ENCODE measurements around the gene PHC2. TPM values are rescaled to one million over a fixed set of nuclear protein-coding genes. Genes with fewer than 3 reads are reported as not detected.
A peak's percentile ranks its signal among the peaks of the same experiment; 100 is the strongest.

Gene PHC2
- total RNA-seq, 1 experiment from 2014 or later, result 9.4 TPM

- H3K4me1 ChIP-seq (ENCODE audit: insufficient read depth, low read length), result peaks cover 18% of the 10 kb centered on the region; the same call in 1 of the 2 replicates
- Mint-ChIP-seq H3K27me3 (ENCODE audit: low read depth) (peaks cover 33% of the 10 kb centered on the region), H3K27ac (peak overlapping the region in 2 of 3 experiments; percentile 48 to 85; a peak in 5 of 7 replicates), H3K36me3 (ENCODE audit: insufficient read depth in 1 of 3, low read depth in 3 of 3) (no peaks in the 10 kb centered on the region; a peak in 1 of 7 replicates), H3K9me3 (no peaks in the 10 kb centered on the region), H3K4me3 (peak overlapping the region in 1 of 2 experiments; percentile 59; a peak in 3 of 5 replicates), H3K4me1 (peaks cover 52 to 65% of the 10 kb centered on the region in 2 experiments)
- no peak overlapping the region for H2AK5ac ChIP-seq (ENCODE audit: insufficient read length, low read length)
- H2BK5ac ChIP-seq (ENCODE audit: insufficient read length, low read length), result no peak overlapping the region
- no peak overlapping the region for H3K9ac ChIP-seq (ENCODE audit: extremely low read depth, insufficient read length, low read length)
- H3K14ac ChIP-seq (ENCODE audit: insufficient read depth, low read length), result peak overlapping the region; percentile 66; the same call in 1 of the 2 replicates
- no peak overlapping the region for H2BK15ac ChIP-seq (ENCODE audit: low read depth, low read length)
- no peaks in the 10 kb centered on the region for H4K20me1 ChIP-seq (ENCODE audit: control insufficient read depth, insufficient read depth, insufficient read length)
- H2BK12ac ChIP-seq (ENCODE audit: insufficient read length, low read depth, low read length), result no peak overlapping the region
- H3K4me2 ChIP-seq (ENCODE audit: insufficient read depth, insufficient read length, low read length), result peak overlapping the region; percentile 20
- H3K79me2 ChIP-seq (ENCODE audit: insufficient read depth, low read length), result no peaks in the 10 kb centered on the region
- TF ChIP-seq CTCF (conservative IDR thresholded peaks at IDR 0.05), result no peak
- H2BK120ac ChIP-seq (ENCODE audit: low read depth, low read length, poor library complexity, severe bottlenecking), result no peak overlapping the region
- H3K27ac ChIP-seq (ENCODE audit: insufficient read length, low read depth, low read length), result no peak overlapping the region
- H2BK20ac ChIP-seq (ENCODE audit: low read depth, low read length, poor library complexity, severe bottlenecking), result no peak overlapping the region
- WGBS (ENCODE audit: extremely low coverage, insufficient read length, low lambda C conversion rate), result no CpG with 5 or more reads among the region's 2 CpGs
- peak overlapping the region; percentile 19 for H3K18ac ChIP-seq (ENCODE audit: insufficient read length, low read depth, low read length)
- no peaks in the 10 kb centered on the region; the same call in 1 of the 2 replicates for H3K27me3 ChIP-seq (ENCODE audit: insufficient read depth, low read length)
- DNase-seq, result peak; percentile 42
- H3K4ac ChIP-seq (ENCODE audit: low read depth, low read length), result no peak overlapping the region
- H2AFZ ChIP-seq (ENCODE audit: low read length), result no peak overlapping the region
- no peak overlapping the region for H3K23ac ChIP-seq (ENCODE audit: insufficient read length, low read depth, low read length)
- no peak overlapping the region for H3K56ac ChIP-seq (ENCODE audit: insufficient read length, low read depth, low read length)
- no peaks in the 10 kb centered on the region for H3K79me1 ChIP-seq (ENCODE audit: insufficient read depth, low read depth, low read length, poor library complexity, severe bottlenecking)
- no peak overlapping the region for H4K5ac ChIP-seq (ENCODE audit: insufficient read length, low read depth, low read length)
- H3T11ph ChIP-seq (ENCODE audit: low read length), result no peak overlapping the region
- no peak overlapping the region for H4K8ac ChIP-seq (replicated peaks; ENCODE audit: insufficient read length, low read depth, low read length)
- no peaks in the 10 kb centered on the region for H3K23me2 ChIP-seq (ENCODE audit: insufficient read length, low read depth, low read length, poor library complexity, severe bottlenecking)
- H4K91ac ChIP-seq (ENCODE audit: insufficient read length, low read depth, low read length), result no peak overlapping the region
- no peaks in the 10 kb centered on the region for H3K9me3 ChIP-seq (ENCODE audit: control insufficient read depth, low read depth, low read length)
Observed at GRCh38 chr1:33364565-33364918, 66.4 kb downstream of the PHC2 start.

Data from H9 (cell line).